Neuronal stem cell (in vitro differentiated cells): Measurements from ENCODE around the gene DBNL.
A peak's percentile ranks its signal among the peaks of the same experiment; 100 is the strongest.

ENCODE experiments used
- DNase-seq: peaks from one replicate; pipeline ENCODE4 v3.0.0-alpha.2; 2013; ENCODE audit warnings: low spot score
- H2AFZ ChIP-seq: one replicate; pipeline ENCODE4 v1.6.1; 2013; ENCODE audit warnings: mild to moderate bottlenecking, low read length, inconsistent platforms
- H2AK5ac ChIP-seq: 2 replicates; pipeline ENCODE4 v1.6.1; 2013; ENCODE audit warnings: low read depth, mild to moderate bottlenecking, inconsistent platforms, low read length, moderate library complexity, mixed read lengths
- H2BK120ac ChIP-seq: 2 replicates; pipeline ENCODE4 v1.6.1; 2013; ENCODE audit warnings: low read depth, mild to moderate bottlenecking, inconsistent platforms, low read length, moderate library complexity, mixed read lengths
- H2BK12ac ChIP-seq: one replicate; pipeline ENCODE4 v1.6.1; 2013; ENCODE audit warnings: low read length, inconsistent platforms
- H2BK15ac ChIP-seq: 2 replicates; pipeline ENCODE4 v1.6.1; 2013; ENCODE audit warnings: mild to moderate bottlenecking, low read length, inconsistent platforms, mixed read lengths
- H2BK5ac ChIP-seq: one replicate; pipeline ENCODE4 v1.6.1; 2013; ENCODE audit warnings: inconsistent platforms, mild to moderate bottlenecking, low read length, moderate library complexity
- H3K14ac ChIP-seq: one replicate; pipeline ENCODE4 v1.6.1; 2013; ENCODE audit warnings: low read length, inconsistent platforms
- H3K18ac ChIP-seq: 2 replicates; pipeline ENCODE4 v1.6.1; 2013; ENCODE audit warnings: low read length, inconsistent platforms
- H3K23ac ChIP-seq: 2 replicates; pipeline ENCODE4 v1.6.1; 2013; ENCODE audit warnings: low read depth, mild to moderate bottlenecking, mixed read lengths, low read length, inconsistent platforms; ENCODE audit not compliant: poor library complexity
- H3K27ac ChIP-seq: replicated peaks from 3 replicates; pipeline ENCODE4 v1.5.1; 2013; ENCODE audit warnings: low read length, inconsistent platforms
- H3K27me3 ChIP-seq, 3 experiments: 2 replicates each; pipeline ENCODE4 v1.6.1; 2013; ENCODE audit warnings: low read length in 3 of 3, mild to moderate bottlenecking in 2 of 3, inconsistent platforms in 1 of 3, low read depth in 1 of 3, mixed read lengths in 1 of 3, moderate library complexity in 1 of 3; ENCODE audit not compliant: control insufficient read depth in 3 of 3, insufficient read depth in 3 of 3
- H3K36me3 ChIP-seq, 2 donors: replicated peaks in 1 of 2; 2 replicates each; pipeline ENCODE4 v1.6.1; 2013; ENCODE audit warnings: low read length in 2 of 2; ENCODE audit not compliant: control insufficient read depth in 2 of 2, insufficient read depth in 2 of 2
- H3K4ac ChIP-seq: 2 replicates; pipeline ENCODE4 v1.6.1; 2013; ENCODE audit warnings: inconsistent platforms, mild to moderate bottlenecking, low read length, moderate library complexity
- H3K4me1 ChIP-seq, 2 donors: 1 replicate in 1 of 2; 2 replicates in 1 of 2; pipeline ENCODE4 v1.6.1; 2013; ENCODE audit warnings: low read length in 2 of 2, low read depth in 1 of 2; ENCODE audit not compliant: control insufficient read depth in 2 of 2, insufficient read depth in 1 of 2
- H3K4me2 ChIP-seq: one replicate; pipeline ENCODE4 v1.6.1; 2013; ENCODE audit warnings: mild to moderate bottlenecking, low read length, inconsistent platforms; ENCODE audit not compliant: insufficient read depth, poor library complexity, severe bottlenecking
- H3K4me3 ChIP-seq, 2 donors: 2 replicates each; pipeline ENCODE4 v1.5.1; 2013; ENCODE audit warnings: low read length in 2 of 2, mild to moderate bottlenecking in 2 of 2, inconsistent platforms in 1 of 2, moderate library complexity in 1 of 2
- H3K79me1 ChIP-seq: one replicate; pipeline ENCODE4 v1.6.1; 2013; ENCODE audit warnings: low read depth, mild to moderate bottlenecking, inconsistent platforms, low read length, moderate library complexity
- H3K9ac ChIP-seq: one replicate; pipeline ENCODE4 v1.6.1; 2013; ENCODE audit warnings: mild to moderate bottlenecking, low read depth, low read length, inconsistent platforms; ENCODE audit not compliant: poor library complexity
- H3K9me3 ChIP-seq, 2 donors: replicated peaks in 1 of 2; 2 replicates each; pipeline versions ENCODE3 to v1.6.1; 2013; ENCODE audit warnings: low read length in 2 of 2, mild to moderate bottlenecking in 2 of 2, inconsistent platforms in 1 of 2, low read depth in 1 of 2, mixed read lengths in 1 of 2, moderate library complexity in 1 of 2; ENCODE audit not compliant: control insufficient read depth in 2 of 2, insufficient read depth in 1 of 2
- H4K8ac ChIP-seq: one replicate; pipeline ENCODE4 v1.6.1; 2013; ENCODE audit warnings: low read depth, mild to moderate bottlenecking, inconsistent platforms, low read length, moderate library complexity
- H4K91ac ChIP-seq: one replicate; pipeline ENCODE4 v1.6.1; 2013; ENCODE audit warnings: low read length, low read depth, mild to moderate bottlenecking, inconsistent platforms; ENCODE audit not compliant: poor library complexity
- WGBS, 2 donors: extraction: QIAGEN DNeasy Blood & Tissue Kit; methylation state at CpG; one replicate each; pipeline ENCODE4 v1.1.7; 2013; ENCODE audit warnings: missing lambda C conversion rate in 2 of 2, mixed read lengths in 1 of 2; ENCODE audit not compliant: insufficient read length in 2 of 2, insufficient replicate concordance in 1 of 2; ENCODE audit errors: extremely low coverage in 2 of 2; 5-methylcytosine and 5-hydroxymethylcytosine counted together

The DBNL gene

GRCh38 chr7:44064791-44065430 lies 20.4 kb downstream of the DBNL start:
- Histone ChIP-seq H4K8ac (no peak overlapping the region), H2AK5ac (peak overlapping the region; percentile 99), H3K4me1 (peaks cover 19 to 24% of the 10 kb centered on the region in 2 donors), H2BK5ac (peak overlapping the region; percentile 97), H3K23ac (peak overlapping the region; percentile 89), H3K36me3 (peaks cover 15 to 29% of the 10 kb centered on the region in 2 donors), H3K27me3 (no peaks in the 10 kb centered on the region), H3K27ac (peak overlapping the region; percentile 14), H3K4me3 (peak overlapping the region in 1 of 2 donors; percentile 61), H3K18ac (peak overlapping the region; percentile 80), H2BK15ac (peak overlapping the region; percentile 25), H3K9ac (peak overlapping the region; percentile 75), H3K4me2 (peak overlapping the region; percentile 47), H3K4ac (peak overlapping the region; percentile 86), H3K9me3 (no peaks in the 10 kb centered on the region), H2BK120ac (peak overlapping the region; percentile 56), H2AFZ (peak overlapping the region; percentile 84), H4K91ac (no peak overlapping the region), H2BK12ac (peak overlapping the region; percentile 67), H3K14ac (no peak overlapping the region), H3K79me1 (peaks cover 4% of the 10 kb centered on the region)
- no peak for DNase-seq
- WGBS, 2 donors = no CpG with 5 or more reads among the region's 33 CpGs

DNA sequence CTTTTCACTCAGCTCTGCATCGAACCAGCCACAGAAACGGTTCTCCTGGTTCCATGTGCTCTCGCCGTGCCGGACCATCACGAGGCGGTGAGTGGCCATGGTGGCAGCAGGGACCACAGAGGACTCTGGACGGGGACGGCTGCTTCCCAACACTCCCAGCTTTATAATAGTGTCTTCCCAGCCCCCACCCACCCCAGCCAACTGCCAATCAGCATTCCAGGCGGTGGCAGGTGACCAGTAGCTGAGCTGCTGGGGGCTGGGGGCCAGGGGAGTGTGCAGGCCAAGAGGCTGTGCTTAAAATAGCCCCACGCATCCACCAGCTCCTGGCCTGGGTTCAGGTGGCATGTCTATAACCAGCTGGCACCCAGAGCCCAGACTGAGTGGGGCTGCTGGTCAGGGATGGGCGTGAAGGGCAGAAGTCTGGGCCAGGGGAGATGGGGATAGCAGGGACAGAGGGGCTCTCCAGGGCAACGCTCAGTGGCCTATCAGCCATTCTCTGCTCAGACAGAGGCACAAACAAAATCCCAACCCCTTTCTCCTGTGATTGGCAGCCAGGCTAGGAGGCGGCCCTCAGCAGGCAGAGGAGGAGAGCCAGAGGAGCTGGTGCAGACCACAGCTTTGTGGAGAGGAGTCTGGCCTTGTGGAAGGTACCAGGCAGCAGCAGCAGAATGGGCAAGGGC lies 21.1 kb downstream of the DBNL start, which contains the start of gene PGAM2:
Gene PGAM2, minus strand, starts transcription at position 137 of the 680 bp plus-strand sequence. Its CDS starts 38 bp downstream, at position 99.
- Histone ChIP-seq H3K9me3 (no peaks in the 10 kb centered on the region), H2BK15ac (peak within 1 kb of the TSS; percentile 25), H3K4ac (peak within 1 kb of the TSS; percentile 86), H3K23ac (peak within 1 kb of the TSS; percentile 89), H3K27me3 (no peaks in the 10 kb centered on the region), H3K9ac (peak within 1 kb of the TSS; percentile 75), H3K79me1 (peaks cover 4% of the 10 kb centered on the region), H4K8ac (no peak within 1 kb of the TSS), H2AK5ac (peak within 1 kb of the TSS; percentile 99), H3K4me2 (peak within 1 kb of the TSS; percentile 47), H3K4me3 (peak within 1 kb of the TSS in 1 of 2 donors; percentile 61), H2AFZ (peak within 1 kb of the TSS; percentile 84), H2BK12ac (peak within 1 kb of the TSS; percentile 67), H3K14ac (peak within 1 kb of the TSS; percentile 9), H3K4me1 (peaks cover 19 to 24% of the 10 kb centered on the region in 2 donors), H2BK5ac (peak within 1 kb of the TSS; percentile 97), H2BK120ac (peak within 1 kb of the TSS; percentile 56), H3K27ac (peak within 1 kb of the TSS; percentile 77), H3K18ac (peak within 1 kb of the TSS; percentile 92), H4K91ac (no peak within 1 kb of the TSS), H3K36me3 (peaks cover 9 to 23% of the 10 kb centered on the region in 2 donors)
- DNase-seq = peak; percentile 69
- WGBS, 2 donors = no CpG with 5 or more reads among the region's 14 CpGs

DNA sequence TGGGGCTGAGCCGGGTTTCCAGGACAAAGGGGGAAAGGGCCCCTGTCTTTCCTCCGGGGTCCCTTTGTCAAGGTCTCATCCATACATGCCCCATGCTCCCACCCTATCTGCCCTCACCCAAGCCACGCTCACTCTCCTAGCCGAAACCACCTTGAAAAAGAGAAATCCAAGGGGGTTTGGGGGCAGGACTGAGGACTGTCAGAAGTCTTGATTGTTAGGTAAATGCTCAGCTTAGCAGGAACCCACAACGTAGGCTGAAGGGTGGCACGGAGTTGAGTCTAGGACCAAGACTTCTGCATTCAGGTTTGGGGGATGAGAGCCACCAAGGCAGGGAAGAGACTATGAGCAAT lies 21.6 kb downstream of the DBNL start:
- peak overlapping the region; percentile 41 for H3K4me2 ChIP-seq
- WGBS, 2 donors = no CpG with 5 or more reads among the region's 6 CpGs

DNA sequence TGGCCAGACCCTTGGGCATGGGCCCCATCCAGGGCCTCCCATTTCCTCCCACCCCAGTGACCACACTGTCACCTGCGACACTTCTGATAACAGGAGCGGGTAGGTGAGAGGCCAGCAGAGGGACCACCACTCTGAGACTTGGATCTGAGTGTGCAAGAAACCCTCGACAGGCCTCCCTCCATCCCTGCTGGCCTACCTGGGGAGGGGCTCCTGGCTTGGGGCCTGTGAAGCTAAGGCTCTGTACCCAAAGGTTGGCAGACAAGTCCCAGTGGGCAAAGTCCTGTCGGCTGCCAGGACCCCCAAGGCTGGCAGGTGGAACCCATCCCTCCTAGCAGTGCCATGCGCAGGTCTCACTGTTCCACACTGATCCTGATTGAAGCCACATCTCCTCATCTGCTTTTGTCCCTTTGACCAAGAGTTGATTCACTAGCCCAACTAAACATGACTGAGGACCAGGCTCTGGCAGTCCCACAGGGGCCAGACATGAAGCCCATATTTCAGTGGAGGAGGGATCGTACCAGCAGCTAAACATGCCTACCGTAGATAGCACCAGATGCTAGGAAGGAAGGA lies 22.1 kb downstream of the DBNL start:
- H4K8ac ChIP-seq = no peak overlapping the region
- H3K18ac ChIP-seq = peak overlapping the region; percentile 42
- no peak overlapping the region for H3K14ac ChIP-seq
- H2BK120ac ChIP-seq = no peak overlapping the region
- H2BK5ac ChIP-seq = no peak overlapping the region
- H3K23ac ChIP-seq = no peak overlapping the region
- H3K4me3 ChIP-seq = no peak overlapping the region
- peaks cover 4% of the 10 kb centered on the region for H3K79me1 ChIP-seq
- H3K9me3 ChIP-seq = no peaks in the 10 kb centered on the region
- no peak overlapping the region for H3K4ac ChIP-seq
- H3K27ac ChIP-seq = no peak overlapping the region
- no peak overlapping the region for H3K4me2 ChIP-seq
- no peak overlapping the region for H2BK12ac ChIP-seq
- H3K4me1 ChIP-seq = peaks cover 19 to 24% of the 10 kb centered on the region in 2 donors
- DNase-seq = no peak
- no peak overlapping the region for H2AFZ ChIP-seq
- no peaks in the 10 kb centered on the region for H3K27me3 ChIP-seq
- H2AK5ac ChIP-seq = peak overlapping the region; percentile 33
- no peak overlapping the region for H4K91ac ChIP-seq
- H2BK15ac ChIP-seq = peak overlapping the region; percentile 0
- no CpG with 5 or more reads among the region's 7 CpGs for WGBS, 2 donors
- no peak overlapping the region for H3K9ac ChIP-seq
- peaks cover 6 to 13% of the 10 kb centered on the region in 2 donors for H3K36me3 ChIP-seq

More for the DNA sequence above, 21.6 kb downstream of the DBNL start:
- H2AK5ac ChIP-seq = no peak overlapping the region
- H2BK12ac ChIP-seq = no peak overlapping the region
- no peak for DNase-seq
- H3K4ac ChIP-seq = no peak overlapping the region
- no peak overlapping the region for H4K8ac ChIP-seq
- peak overlapping the region; percentile 0 for H2BK15ac ChIP-seq
- peaks cover 19 to 24% of the 10 kb centered on the region in 2 donors for H3K4me1 ChIP-seq
- H3K14ac ChIP-seq = no peak overlapping the region
- peaks cover 6 to 18% of the 10 kb centered on the region in 2 donors for H3K36me3 ChIP-seq
- H3K23ac ChIP-seq = no peak overlapping the region
- H3K79me1 ChIP-seq = peaks cover 4% of the 10 kb centered on the region
- H3K9me3 ChIP-seq = no peaks in the 10 kb centered on the region
- H3K9ac ChIP-seq = no peak overlapping the region
- no peak overlapping the region for H3K4me3 ChIP-seq
- peak overlapping the region; percentile 97 for H2BK5ac ChIP-seq
- no peak overlapping the region for H2BK120ac ChIP-seq
- peak overlapping the region; percentile 84 for H2AFZ ChIP-seq
- peak overlapping the region; percentile 55 for H3K18ac ChIP-seq
- H4K91ac ChIP-seq = no peak overlapping the region
- peak overlapping the region; percentile 67 for H3K27ac ChIP-seq
- H3K27me3 ChIP-seq = no peaks in the 10 kb centered on the region
